Keratinocyte (primary cell): ENCODE results near the gene SYT12. TPM values are rescaled to one million over a fixed set of nuclear protein-coding genes. Genes with fewer than 3 reads are reported as not detected.
A peak's percentile ranks its signal among the peaks of the same experiment; 100 is the strongest.

ENCODE experiments used
- DNase-seq: peaks from one replicate; pipeline ENCODE4 v3.0.0-alpha.2; 2011; ENCODE audit warnings: low read depth, missing footprints, low spot score
- FAIRE-seq: peaks from 2 replicates; lab custom pipeline; 2011; peaks lifted over from hg19 to GRCh38; lab: Jason Lieb, UNC
- H2AFZ ChIP-seq: 2 replicates; pipeline ENCODE4 v1.6.0; 2012; ENCODE audit warnings: low read length, control low read depth, inconsistent platforms; ENCODE audit not compliant: control insufficient read depth
- H3K27ac ChIP-seq: 2 replicates; pipeline ENCODE4 v1.5.1; 2011; ENCODE audit warnings: low read length; ENCODE audit not compliant: control insufficient read depth, insufficient read depth
- H3K27me3 ChIP-seq: 3 replicates; pipeline ENCODE4 v1.6.0; 2011; ENCODE audit warnings: low read length; ENCODE audit not compliant: control insufficient read depth, insufficient read depth; ENCODE audit errors: extremely low read depth
- H3K36me3 ChIP-seq, 2 experiments: 2 replicates in 1 of 2; 3 replicates in 1 of 2; pipeline ENCODE4 v1.5.1; 2011; ENCODE audit warnings: low read length in 2 of 2, mild to moderate bottlenecking in 1 of 2; ENCODE audit not compliant: control insufficient read depth in 2 of 2, insufficient read depth in 2 of 2; ENCODE audit errors: extremely low read depth in 1 of 2
- H3K4me1 ChIP-seq: 3 replicates; pipeline ENCODE4 v1.5.1; 2011; ENCODE audit warnings: low read length; ENCODE audit not compliant: control insufficient read depth, insufficient read depth; ENCODE audit errors: extremely low read depth
- H3K4me2 ChIP-seq: 3 replicates; pipeline ENCODE4 v1.6.0; 2011; ENCODE audit warnings: low read depth, low read length; ENCODE audit not compliant: control insufficient read depth, insufficient read depth; ENCODE audit errors: extremely low read depth
- H3K4me3 ChIP-seq, 3 experiments: fragments of 200-600 bp in 1 of 3; sonication (generic) in 1 of 3; 2 replicates in 2 of 3; 3 replicates in 1 of 3; pipeline ENCODE4 v1.5.1; 2011 to 2016; ENCODE audit warnings: low read length in 3 of 3, mild to moderate bottlenecking in 3 of 3, control low read depth in 2 of 3, inconsistent platforms in 1 of 3, low read depth in 1 of 3, mixed read lengths in 1 of 3, mixed run types in 1 of 3, moderate library complexity in 1 of 3; ENCODE audit not compliant: control insufficient read depth in 2 of 3, insufficient read depth in 2 of 3; ENCODE audit errors: extremely low read depth in 1 of 3
- H3K79me2 ChIP-seq: 2 replicates; pipeline ENCODE4 v1.6.0; 2012; ENCODE audit warnings: low read length; ENCODE audit not compliant: control insufficient read depth, insufficient read depth
- H3K9ac ChIP-seq: 3 replicates; pipeline ENCODE4 v1.6.0; 2011; ENCODE audit warnings: low read length; ENCODE audit not compliant: control insufficient read depth, insufficient read depth; ENCODE audit errors: extremely low read depth
- H3K9me1 ChIP-seq: 3 replicates; pipeline ENCODE4 v1.6.0; 2011; ENCODE audit warnings: low read length; ENCODE audit not compliant: control insufficient read depth, insufficient read depth; ENCODE audit errors: extremely low read depth
- H3K9me3 ChIP-seq: 2 replicates; pipeline ENCODE4 v1.5.1; 2012; ENCODE audit warnings: low read depth, low read length; ENCODE audit not compliant: control insufficient read depth
- H4K20me1 ChIP-seq: 3 replicates; pipeline ENCODE4 v1.6.0; 2011; ENCODE audit warnings: low read length; ENCODE audit not compliant: control insufficient read depth, insufficient read depth; ENCODE audit errors: extremely low read depth
- EZH2 ChIP-seq: IDR thresholded peaks from one replicate; pipeline ENCODE4 v1.6.1; 2012; ENCODE audit warnings: inconsistent platforms, mild to moderate bottlenecking, low read length, moderate library complexity
- dilution Hi-C: fragments of 300-500 bp; cut with MboI; formaldehyde crosslinking; loops from one replicate; pipeline ENCODE4 v1.7.0; 2020; ENCODE audit warnings: low sequenced_read_pairs; ENCODE audit not compliant: extremely low pct_ligation_motif_present
- polyA plus RNA-seq, 5 experiments: library from polyadenylated mRNA; depleted of rRNA in 3 of 5; stranded (reverse) in 3 of 5; stranded (forward) in 1 of 5; unstranded in 1 of 5; fragments of >200 nt; gene quantifications; 1 replicate in 1 of 5; 2 replicates in 3 of 5; 3 replicates in 1 of 5; pipeline versions ENCODE4 v1.2.1 to v1.2.3, GENCODE V29; 2011 to 2012; ENCODE audit warnings: missing spikeins in 2 of 5, low read depth in 1 of 5, low replicate concordance in 1 of 5
- TF ChIP-seq, protein P1 (sequence below), 3 experiments: IDR thresholded peaks in 1 of 3; conservative IDR thresholded peaks in 1 of 3; optimal IDR thresholded peaks in 1 of 3; 2 replicates in 2 of 3; 3 replicates in 1 of 3; pipeline versions ENCODE3 to v1.5.1; 2011; ENCODE audit warnings: low read length in 3 of 3, mild to moderate bottlenecking in 3 of 3, moderate library complexity in 2 of 3, control low read depth in 1 of 3, inconsistent platforms in 1 of 3; ENCODE audit not compliant: insufficient read depth in 2 of 3; ENCODE audit errors: extremely low read depth in 1 of 3

Gene SYT12
- polyA plus RNA-seq, 1 donor (not counting 4 experiments of a cell fraction or from before 2014, with no cell fraction given) = 0.05 TPM

DNA sequence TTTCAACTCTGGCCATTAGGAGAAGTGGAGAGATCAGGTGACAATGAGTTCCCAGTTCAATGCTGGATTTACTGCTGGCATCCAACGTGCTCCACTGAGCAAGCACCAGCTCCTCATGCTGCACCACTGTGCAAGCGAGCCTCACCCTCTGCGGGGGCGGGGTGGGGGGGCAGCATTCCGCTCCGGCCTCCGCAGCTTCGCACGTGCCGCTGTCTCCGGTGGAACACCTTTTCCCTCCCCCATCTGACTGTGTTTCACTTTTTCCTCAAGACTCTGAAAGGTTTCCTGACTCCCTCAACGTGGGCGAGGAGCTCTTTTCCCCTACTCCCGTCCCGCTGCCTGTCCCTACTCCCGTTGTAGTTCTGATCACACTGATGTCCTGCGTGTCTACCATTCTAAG lies 32.9 kb downstream of the SYT12 start:
- dilution Hi-C loops = no loop called here
- Histone ChIP-seq H4K20me1 (no peaks in the 10 kb centered on the region), H3K9me3 (no peaks in the 10 kb centered on the region), H3K79me2 (peaks cover 38% of the 10 kb centered on the region), H3K4me2 (peak overlapping the region; percentile 74), H3K9me1 (no peaks in the 10 kb centered on the region), H3K4me3 (peak overlapping the region; percentile 53 to 75 (median 63)), H3K27me3 (no peaks in the 10 kb centered on the region), H3K9ac (peak overlapping the region; percentile 81), H2AFZ (peak overlapping the region; percentile 40), H3K36me3 (peaks cover 0 to 8% of the 10 kb centered on the region in 2 experiments), H3K27ac (peak overlapping the region; percentile 99), H3K4me1 (peaks cover 55% of the 10 kb centered on the region)
- DNase-seq = no peak
- TF ChIP-seq EZH2 = no peak
- TF ChIP-seq, protein P1, sequence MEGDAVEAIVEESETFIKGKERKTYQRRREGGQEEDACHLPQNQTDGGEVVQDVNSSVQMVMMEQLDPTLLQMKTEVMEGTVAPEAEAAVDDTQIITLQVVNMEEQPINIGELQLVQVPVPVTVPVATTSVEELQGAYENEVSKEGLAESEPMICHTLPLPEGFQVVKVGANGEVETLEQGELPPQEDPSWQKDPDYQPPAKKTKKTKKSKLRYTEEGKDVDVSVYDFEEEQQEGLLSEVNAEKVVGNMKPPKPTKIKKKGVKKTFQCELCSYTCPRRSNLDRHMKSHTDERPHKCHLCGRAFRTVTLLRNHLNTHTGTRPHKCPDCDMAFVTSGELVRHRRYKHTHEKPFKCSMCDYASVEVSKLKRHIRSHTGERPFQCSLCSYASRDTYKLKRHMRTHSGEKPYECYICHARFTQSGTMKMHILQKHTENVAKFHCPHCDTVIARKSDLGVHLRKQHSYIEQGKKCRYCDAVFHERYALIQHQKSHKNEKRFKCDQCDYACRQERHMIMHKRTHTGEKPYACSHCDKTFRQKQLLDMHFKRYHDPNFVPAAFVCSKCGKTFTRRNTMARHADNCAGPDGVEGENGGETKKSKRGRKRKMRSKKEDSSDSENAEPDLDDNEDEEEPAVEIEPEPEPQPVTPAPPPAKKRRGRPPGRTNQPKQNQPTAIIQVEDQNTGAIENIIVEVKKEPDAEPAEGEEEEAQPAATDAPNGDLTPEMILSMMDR (optimal IDR thresholded peaks at IDR 0.05 in 1 of 3, IDR thresholded peaks at IDR 0.05 in 1 of 3, conservative IDR thresholded peaks at IDR 0.05 in 1 of 3; ENCODE audit: extremely low read depth in 1 of 3, insufficient read depth in 2 of 3, low read length in 3 of 3) = no peak
- FAIRE-seq = peak; percentile 75

DNA sequence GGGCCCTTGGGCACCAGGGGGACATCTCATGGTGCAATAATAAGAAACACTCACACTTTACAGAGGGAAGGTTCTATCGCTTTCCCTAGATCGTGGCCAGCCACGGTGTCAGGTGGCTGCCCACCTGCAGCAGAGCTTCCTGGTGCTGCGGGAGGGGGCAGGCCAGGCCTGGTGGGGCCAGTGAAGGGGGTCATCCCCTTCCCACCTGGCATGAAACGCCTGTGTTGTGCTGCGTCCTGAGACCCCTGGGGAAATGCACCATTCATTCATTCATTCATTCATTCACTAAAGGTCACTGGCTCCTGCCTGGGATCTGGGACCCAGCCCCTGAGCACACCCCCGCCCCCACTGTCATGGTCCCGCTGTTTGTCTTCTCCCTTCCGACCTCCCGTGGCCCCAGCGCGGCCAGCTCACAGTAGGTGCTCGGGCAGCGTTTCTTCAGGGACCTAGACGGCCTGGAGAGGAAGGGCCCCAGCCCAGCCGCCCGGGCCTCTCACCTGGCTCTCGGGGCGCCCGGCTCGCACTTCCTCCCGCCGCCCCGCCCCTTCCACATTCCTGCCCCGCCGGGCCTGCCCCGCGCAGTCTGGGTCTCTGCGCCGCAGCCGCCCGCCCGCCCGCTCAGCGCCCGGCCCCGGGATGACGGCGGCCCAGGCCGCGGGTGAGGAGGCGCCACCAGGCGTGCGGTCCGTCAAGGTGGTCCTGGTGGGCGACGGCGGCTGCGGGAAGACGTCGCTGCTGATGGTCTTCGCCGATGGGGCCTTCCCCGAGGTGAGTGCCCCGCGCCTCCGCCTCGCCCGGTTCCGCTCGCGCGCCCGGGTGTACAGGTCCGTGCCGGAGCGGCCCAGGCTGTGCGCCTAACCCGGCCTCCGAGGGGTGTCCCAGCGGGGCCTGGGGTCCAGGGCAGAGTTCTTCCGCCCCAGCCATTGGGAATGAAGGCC lies 33.6 kb downstream of the SYT12 start, which contains the start of gene RHOD:
Gene RHOD (plus strand): TSS at position 581 of the 938 bp plus-strand sequence. CDS start 56 bp downstream, at position 637.
- Histone ChIP-seq H3K27ac (peak within 1 kb of the TSS; percentile 99), H3K27me3 (no peaks in the 10 kb centered on the region), H3K79me2 (peaks cover 41% of the 10 kb centered on the region), H3K4me2 (peak within 1 kb of the TSS; percentile 74), H3K4me3 (peak within 1 kb of the TSS; percentile 53 to 75 (median 63)), H2AFZ (peak within 1 kb of the TSS; percentile 54), H3K36me3 (peaks cover 0 to 8% of the 10 kb centered on the region in 2 experiments), H3K9ac (peak within 1 kb of the TSS; percentile 81), H3K9me1 (no peaks in the 10 kb centered on the region), H4K20me1 (no peaks in the 10 kb centered on the region), H3K4me1 (peaks cover 55% of the 10 kb centered on the region), H3K9me3 (no peaks in the 10 kb centered on the region)
- FAIRE-seq = no peak
- TF ChIP-seq, protein P1 (optimal IDR thresholded peaks at IDR 0.05 in 1 of 3, IDR thresholded peaks at IDR 0.05 in 1 of 3, conservative IDR thresholded peaks at IDR 0.05 in 1 of 3; ENCODE audit: extremely low read depth in 1 of 3, insufficient read depth in 2 of 3, low read length in 3 of 3) = no peak
- TF ChIP-seq EZH2 = no peak
- dilution Hi-C loops = no loop called here
- DNase-seq = no peak
